GM12872 (cell line): Measurements from ENCODE around the gene SIK2.

Source experiments
- TF ChIP-seq, protein P1 (sequence below): IDR thresholded peaks from 3 replicates; pipeline ENCODE4 v1.5.1; 2011; ENCODE audit warnings: low read depth, mild to moderate bottlenecking, low read length, moderate library complexity; ENCODE audit not compliant: insufficient read depth

The SIK2 gene

DNA sequence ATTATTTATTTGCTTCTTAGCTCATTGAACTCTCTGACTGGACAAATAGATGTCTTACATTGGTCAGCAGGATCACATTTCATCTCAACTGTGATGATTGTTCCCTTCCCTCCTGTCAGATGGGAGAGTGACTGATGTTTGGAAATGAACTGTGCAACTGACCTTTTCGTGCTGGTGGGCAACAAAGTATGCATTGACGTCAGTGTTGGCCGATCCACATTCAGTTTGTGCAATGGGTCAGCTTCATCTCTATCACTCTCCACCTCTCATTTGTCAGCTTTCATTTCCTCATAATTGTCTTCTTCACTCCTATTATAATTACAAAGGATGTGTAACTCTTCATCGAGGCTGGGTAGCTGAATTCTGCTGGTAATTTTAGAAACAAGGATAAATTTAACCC lies 92.6 kb downstream of the SIK2 start:
- TF ChIP-seq, protein P1, sequence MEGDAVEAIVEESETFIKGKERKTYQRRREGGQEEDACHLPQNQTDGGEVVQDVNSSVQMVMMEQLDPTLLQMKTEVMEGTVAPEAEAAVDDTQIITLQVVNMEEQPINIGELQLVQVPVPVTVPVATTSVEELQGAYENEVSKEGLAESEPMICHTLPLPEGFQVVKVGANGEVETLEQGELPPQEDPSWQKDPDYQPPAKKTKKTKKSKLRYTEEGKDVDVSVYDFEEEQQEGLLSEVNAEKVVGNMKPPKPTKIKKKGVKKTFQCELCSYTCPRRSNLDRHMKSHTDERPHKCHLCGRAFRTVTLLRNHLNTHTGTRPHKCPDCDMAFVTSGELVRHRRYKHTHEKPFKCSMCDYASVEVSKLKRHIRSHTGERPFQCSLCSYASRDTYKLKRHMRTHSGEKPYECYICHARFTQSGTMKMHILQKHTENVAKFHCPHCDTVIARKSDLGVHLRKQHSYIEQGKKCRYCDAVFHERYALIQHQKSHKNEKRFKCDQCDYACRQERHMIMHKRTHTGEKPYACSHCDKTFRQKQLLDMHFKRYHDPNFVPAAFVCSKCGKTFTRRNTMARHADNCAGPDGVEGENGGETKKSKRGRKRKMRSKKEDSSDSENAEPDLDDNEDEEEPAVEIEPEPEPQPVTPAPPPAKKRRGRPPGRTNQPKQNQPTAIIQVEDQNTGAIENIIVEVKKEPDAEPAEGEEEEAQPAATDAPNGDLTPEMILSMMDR: no peak

DNA sequence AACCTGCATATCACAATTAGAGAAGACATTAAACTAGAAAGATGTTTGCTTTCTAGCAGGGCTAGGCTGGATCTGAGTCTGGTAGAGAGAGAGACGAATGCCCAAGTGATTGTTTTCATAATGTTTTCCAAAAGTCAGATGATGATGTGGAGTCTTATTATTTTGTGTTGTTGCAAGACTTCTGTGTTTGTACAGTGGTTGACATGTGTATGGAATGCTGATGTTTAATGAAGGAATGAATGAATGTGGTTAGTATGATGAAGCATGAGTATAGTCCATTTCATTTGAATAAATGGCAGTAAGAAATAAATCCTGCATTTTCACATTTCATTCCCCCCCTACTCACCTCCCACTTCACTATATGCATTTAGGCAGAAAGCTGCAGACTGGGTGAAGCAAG lies 94.3 kb downstream of the SIK2 start:
- TF ChIP-seq, protein P1: no peak

DNA sequence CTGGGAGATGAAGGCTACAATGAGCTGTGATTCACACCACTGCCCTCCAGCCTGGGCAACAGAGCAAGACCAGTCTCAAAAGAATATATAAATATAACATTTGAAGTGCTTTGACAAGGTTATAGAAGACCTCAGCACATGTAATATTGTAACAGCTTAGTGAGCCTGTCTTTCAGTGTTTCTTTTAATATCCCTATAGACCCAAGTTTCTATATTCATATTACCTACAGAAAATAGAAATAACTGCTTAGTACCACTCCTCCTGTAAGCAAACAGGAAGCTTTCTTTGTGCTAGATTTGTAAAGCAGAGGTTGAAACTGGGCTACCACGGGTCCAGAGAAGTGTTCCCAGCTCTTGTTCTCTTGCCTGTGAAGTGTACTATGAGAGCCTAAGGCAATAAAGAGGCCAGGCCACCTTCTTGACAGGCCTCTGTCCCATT lies 95.7 kb downstream of the SIK2 start:
- TF ChIP-seq, protein P1: no peak

DNA sequence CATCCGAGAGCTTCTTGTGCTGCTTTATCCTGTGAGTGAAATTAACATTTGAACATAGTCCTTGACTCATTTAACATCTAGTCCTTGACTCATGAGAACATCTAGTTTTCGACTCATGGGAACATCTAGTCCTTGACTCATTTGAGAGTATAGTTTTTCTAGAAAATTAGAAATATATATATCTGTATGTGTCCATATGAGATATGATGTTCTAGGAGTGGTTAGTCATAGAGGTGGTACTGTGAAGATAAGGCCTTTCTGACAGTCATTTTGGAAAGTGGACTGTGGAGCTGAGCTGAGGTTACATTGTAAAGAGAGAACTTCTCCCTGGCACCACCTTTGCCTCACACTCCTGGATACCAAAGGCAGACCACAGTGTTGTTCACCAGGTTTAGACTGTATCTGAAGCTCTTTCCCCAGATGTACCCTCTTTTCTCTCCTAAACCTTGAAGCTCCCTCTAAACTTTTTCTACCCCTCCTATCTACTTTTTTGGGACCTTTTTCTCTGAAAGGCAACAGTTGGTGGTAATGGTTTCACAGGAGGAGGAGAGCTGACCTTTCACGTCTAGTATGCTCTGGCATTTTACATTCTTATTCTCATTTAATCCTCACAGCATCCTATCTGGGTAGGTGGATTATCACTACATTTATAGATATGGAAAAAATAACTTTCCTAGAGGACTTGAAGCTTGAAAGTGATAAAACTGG lies 96.8 kb downstream of the SIK2 start:
- TF ChIP-seq, protein P1: no peak

DNA sequence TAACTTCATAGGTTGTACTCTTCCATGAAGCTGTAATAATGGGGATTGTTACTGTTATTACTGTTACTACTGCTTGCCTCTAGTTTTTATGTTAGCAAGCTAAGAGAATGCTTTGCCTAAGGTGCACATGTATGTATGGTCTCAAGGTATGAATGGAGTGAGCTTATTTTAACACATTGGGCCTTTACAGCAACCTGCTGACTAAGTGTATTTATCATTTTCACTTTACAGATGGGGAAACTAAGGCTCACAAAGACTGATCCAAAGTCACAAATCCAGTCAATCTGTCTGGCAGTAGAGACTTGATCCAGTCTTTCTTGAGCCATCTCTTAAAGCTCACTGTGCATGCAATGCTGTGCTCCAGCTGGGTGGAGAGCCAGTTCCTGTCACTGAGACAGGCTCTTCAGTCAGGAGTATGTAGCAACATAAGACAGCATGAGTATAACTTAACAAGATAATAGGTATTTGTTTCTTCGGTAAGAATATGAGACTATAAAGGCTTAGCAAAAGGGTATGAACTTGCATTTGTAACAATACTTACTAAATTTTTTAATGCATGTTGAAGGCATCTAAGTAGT lies 97.4 kb downstream of the SIK2 start:
- TF ChIP-seq, protein P1: no peak

DNA sequence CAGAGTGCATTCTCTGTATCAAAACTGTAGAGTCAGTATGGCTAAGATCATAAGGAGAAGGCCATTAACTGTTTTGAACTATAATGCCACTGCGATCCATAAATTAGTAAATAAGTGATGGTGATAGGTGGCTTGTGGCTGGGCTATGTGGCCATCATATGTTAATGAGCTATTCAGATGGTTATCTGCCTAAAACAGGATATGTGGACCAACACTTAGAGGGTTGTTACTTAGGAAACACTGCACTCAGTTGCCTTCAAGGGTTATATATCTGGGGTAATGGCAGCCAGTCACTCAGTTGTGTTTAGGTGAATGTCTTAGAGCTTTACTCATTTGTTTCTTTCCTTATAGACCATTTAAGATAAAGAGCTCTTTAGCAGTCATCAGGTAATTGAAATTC lies 97.9 kb downstream of the SIK2 start:
- TF ChIP-seq, protein P1: no peak

DNA sequence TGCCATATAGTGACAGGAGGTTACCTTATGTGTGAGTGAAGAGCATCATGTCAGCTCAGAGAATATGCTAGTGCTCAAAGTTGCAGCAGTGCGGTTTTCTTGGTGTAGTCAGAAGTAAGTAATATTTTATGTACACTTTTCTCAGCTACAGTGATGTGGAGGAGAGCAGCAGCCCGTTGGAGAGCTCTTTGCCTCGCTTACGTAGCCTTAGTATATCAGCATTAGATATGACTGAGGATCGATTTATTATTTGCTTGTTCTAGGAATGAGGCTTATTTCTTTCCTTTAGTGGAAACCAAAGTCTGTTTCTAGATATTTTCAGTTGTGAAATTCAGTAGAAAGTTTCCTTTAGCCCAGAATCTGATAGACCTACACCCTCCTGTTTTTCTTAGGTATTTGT lies 100.4 kb downstream of the SIK2 start:
- TF ChIP-seq, protein P1: no peak
